ENCODE data around the gene S1PR1.

Gene S1PR1

GRCh38 chr1:101245246-101245927 lies 8.6 kb downstream of the S1PR1 start:
- DNase-seq (ENCODE audit: low spot score), result no peak

GRCh38 chr1:101247404-101248287 lies 10.8 kb downstream of the S1PR1 start:
- no peak for DNase-seq (ENCODE audit: low spot score)

GRCh38 chr1:101250222-101250621 lies 13.4 kb downstream of the S1PR1 start:
- no peak for DNase-seq (ENCODE audit: low spot score)

GRCh38 chr1:101250656-101251272 lies 13.9 kb downstream of the S1PR1 start:
- no peak for DNase-seq (ENCODE audit: low spot score)

GRCh38 chr1:101251504-101251903 lies 14.7 kb downstream of the S1PR1 start:
- no peak for DNase-seq (ENCODE audit: low spot score)

- DNase-seq (ENCODE audit: low spot score), result no peak
Observed at GRCh38 chr1:101253976-101254674, 17.3 kb downstream of the S1PR1 start.

- DNase-seq (ENCODE audit: low spot score), result peak; percentile 43
Observed at GRCh38 chr1:101257500-101258325, 20.9 kb downstream of the S1PR1 start.

GRCh38 chr1:101259744-101260148 lies 22.9 kb downstream of the S1PR1 start:
- DNase-seq (ENCODE audit: low spot score), result no peak

- no peak for DNase-seq (ENCODE audit: low spot score)
Observed at GRCh38 chr1:101260556-101261350, 23.9 kb downstream of the S1PR1 start.

- no peak for DNase-seq (ENCODE audit: low spot score)
Observed at GRCh38 chr1:101261623-101262022, 24.8 kb downstream of the S1PR1 start.

- DNase-seq (ENCODE audit: low spot score), result no peak
Observed at GRCh38 chr1:101262060-101262459, 25.2 kb downstream of the S1PR1 start.

- no peak for DNase-seq (ENCODE audit: low spot score)
Observed at GRCh38 chr1:101262630-101263348, 26.0 kb downstream of the S1PR1 start.

GRCh38 chr1:101264697-101265096 lies 27.9 kb downstream of the S1PR1 start:
- DNase-seq (ENCODE audit: low spot score), result no peak

GRCh38 chr1:101265684-101266083 lies 28.9 kb downstream of the S1PR1 start:
- DNase-seq (ENCODE audit: low spot score), result no peak

- no peak for DNase-seq (ENCODE audit: low spot score)
Observed at GRCh38 chr1:101267082-101267481, 30.3 kb downstream of the S1PR1 start.

GRCh38 chr1:101268893-101269292 lies 32.1 kb downstream of the S1PR1 start:
- no peak for DNase-seq (ENCODE audit: low spot score)

GRCh38 chr1:101275672-101276071 lies 38.9 kb downstream of the S1PR1 start:
- DNase-seq (ENCODE audit: low spot score), result no peak

GRCh38 chr1:101276818-101277217 lies 40.0 kb downstream of the S1PR1 start:
- no peak for DNase-seq (ENCODE audit: low spot score)

- no peak for DNase-seq (ENCODE audit: low spot score)
Observed at GRCh38 chr1:101278238-101278637, 41.4 kb downstream of the S1PR1 start.

- DNase-seq (ENCODE audit: low spot score), result no peak
Observed at GRCh38 chr1:101278845-101279244, 42.0 kb downstream of the S1PR1 start.

All from HuH-7 (cell line).